GM18873 (cell line): Measurements from ENCODE around the gene USP14.

Experiments used
- ATAC-seq: cut with Tn5 transposase; IDR thresholded peaks from one replicate; pipeline ENCODE4 v1.9.1; 2021; ENCODE audit warnings: mild to moderate bottlenecking, moderate library complexity, moderate number of reproducible peaks; ENCODE audit not compliant: unreplicated experiment, low FRiP score

USP14 gene

DNA sequence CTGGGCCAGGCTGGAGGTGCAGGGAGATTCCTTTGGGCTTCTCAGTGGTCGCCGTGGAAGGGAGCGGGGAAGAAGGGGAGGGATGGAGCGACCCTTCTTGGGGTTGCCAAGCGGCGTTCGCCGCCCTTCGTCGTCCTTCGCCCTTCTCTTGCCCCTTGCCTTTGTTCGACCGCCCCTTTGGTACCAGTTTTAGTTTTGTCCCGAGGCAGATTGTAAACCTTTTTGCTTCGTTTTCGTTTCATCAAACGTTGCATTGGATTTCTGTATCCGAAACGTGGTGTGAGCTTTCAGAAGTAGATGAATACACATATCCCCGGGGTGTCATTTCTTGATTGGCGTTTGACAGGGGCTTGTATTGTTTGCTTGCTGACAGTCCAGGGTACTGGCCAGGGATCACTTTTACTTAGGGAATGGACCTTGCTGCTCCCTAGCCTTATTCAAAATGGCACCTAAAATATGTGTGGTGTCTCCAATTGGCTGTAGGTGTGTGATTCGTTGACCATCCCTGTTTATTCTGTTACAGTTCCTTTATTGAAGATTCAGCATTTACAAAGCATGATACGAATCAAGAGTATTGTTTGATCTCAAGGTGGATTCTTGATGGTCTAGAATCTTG, 788 bp downstream of the USP14 start:
- ATAC-seq: no peak

DNA sequence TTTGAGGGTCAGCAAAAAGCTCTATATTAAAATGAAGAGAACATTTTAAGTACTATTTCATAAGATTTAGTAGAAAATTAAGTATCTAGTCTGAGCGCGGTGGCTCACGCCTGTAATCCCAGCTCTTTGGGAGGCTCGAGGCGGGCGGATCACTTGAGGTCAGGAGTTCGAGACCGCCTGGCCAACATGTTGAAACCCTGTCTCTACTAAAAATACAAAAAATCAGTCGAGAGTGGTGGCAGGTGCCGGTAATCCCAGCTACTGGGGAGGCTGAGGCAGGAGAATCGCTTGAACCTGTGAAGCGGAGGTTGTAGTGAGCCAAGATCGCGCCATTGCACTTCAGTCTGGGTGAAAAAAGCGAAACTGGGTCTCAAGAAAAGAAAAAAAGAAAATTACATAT, 1.6 kb downstream of the USP14 start:
- no peak for ATAC-seq

DNA sequence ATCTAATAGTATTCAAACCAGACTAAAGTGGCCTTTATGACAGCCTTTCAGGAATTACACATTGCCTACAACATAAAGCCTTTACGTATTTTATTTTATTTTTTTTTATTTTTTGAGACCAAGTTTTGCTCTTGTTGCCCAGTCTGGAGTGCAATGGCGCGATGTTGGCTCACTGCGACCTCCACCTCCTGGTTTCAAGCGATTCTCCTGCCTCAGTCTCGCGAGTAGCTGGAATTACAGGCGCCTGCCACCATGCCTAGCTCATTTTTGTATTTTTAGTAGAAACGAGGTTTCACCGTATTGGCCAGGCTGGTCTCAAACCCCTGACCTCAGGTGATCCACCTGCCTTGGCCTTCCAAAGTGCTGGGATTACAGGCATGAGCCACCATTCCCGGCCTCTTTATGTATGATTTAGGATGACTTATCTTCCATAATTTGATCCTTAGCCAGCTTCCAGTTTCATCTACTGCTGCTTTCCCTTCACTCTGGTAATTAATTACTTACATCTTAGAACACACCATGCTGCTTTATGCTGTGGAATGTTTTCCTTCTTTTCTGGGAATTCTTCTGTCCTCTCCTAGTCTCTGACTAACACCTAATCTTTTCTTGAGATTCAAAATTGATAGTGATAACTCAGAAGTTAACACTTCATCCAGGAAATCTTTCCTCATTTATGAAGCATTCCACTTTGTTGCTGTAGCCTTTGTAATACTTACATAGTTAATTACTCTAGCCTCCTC, 2.6 kb downstream of the USP14 start:
- no peak for ATAC-seq

DNA sequence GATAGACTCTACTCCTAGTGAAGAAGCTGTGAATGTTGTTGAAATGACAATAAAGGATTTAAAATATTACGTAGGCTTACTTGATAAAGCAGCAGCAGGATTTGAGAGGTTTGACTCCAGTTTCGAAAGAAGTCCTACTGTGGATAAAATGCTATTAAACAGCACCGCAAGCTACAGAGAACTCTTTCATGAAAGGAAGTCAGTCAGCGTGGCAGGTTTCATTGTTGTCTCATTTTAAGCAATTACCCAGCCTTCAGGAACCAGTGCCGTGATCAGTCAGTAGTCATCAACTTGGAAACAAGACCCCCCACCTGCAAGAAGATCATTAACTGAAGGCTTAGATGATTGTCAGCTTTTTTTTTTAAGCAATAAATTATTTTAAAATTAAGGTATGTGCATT, 14.0 kb downstream of the USP14 start:
- no peak for ATAC-seq

DNA sequence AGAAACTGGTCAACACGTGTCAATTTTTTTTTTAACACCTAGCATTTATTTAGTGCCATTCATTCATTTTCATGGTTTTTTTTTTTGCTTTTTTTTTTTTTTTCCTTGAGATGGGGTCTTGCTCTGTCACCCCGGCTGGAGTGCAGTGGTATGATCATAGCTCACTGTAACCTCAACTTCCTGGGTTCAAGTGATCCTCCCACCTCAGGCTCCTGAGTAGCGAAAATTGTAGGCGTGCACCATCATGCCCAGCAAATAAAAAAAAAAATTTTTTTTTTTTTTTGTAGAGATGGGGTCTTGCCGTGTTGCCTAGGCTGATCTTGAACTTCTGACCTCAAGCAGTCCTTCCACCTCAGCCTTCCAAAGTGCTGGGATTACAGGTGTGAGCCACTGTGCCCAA, 21.1 kb downstream of the USP14 start:
- no peak for ATAC-seq

DNA sequence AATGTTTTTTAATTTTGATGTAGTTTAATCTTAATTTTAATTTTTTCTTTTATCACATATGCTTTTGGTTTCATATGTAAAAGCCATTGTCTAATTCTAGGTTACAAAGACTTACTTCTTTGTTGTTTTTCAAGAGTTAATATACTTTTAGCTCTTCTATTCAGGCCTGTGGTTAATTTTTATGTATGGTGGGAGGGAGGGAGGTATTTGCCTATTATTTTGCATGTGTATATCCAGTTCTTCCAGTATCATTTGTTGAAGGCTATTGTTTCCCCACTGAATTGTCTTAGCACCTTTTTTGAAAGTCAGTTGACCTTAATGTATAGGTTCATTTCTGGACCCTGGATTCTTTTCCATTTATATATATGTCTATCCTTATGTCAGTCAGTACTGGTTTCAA, 23.4 kb downstream of the USP14 start:
- no peak for ATAC-seq

DNA sequence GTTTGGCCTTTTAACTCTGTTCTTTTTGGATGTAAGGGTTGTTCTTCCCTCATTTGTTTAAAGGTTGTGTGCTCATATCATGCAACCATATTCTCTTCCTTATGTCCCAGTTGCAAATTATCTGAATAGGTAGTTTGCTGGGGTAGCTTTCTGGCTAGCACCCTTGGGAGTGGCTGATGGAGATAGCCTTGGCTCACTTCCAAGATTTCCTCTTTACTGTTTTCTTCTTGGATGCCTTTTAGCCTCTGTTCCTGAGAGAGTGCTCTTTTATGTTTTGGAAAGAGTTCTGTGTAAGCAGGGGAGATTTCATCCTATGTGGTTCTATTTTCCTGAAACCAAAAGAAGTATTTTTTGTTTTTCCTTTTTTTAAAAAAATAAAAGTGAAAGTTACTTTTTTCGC, 25.4 kb downstream of the USP14 start:
- ATAC-seq: no peak

DNA sequence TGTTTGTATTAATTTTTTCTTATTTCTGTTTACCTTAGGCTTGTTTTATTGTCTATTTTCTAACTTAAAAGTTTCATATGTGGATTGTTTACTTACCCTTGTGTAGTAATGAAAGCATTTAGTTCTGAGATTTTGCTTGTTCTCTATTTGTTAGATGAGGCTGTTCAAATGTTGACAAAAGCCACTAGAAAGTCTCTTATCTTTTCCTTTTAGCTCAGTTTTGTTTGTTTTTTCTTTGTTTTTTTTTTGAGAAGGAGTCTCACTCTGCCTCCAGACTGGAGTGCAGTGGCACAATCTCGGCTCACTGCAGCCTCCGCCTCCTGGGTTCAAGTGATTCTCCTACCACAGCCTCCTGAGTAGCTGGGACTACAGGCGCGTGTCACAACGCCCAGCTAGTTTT, 30.9 kb downstream of the USP14 start:
- no peak for ATAC-seq

DNA sequence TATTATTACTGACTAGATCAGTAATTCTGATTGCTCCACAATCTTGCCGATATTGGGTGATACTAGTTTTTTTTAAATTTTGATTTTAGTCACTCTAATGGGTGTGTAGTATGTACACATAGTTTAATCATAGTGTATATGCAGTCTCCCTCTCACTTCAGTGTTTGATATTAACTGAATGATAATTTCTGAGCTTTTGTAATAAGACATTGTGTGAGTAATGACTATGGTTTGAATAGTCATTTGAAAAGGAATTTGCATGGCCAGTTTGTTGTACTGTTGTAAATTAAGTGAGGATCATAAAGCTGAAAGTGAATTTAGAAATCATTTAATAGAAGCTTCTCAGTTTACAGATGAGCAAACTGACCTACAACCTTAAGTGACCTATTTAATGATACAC, 33.4 kb downstream of the USP14 start:
- no peak for ATAC-seq

DNA sequence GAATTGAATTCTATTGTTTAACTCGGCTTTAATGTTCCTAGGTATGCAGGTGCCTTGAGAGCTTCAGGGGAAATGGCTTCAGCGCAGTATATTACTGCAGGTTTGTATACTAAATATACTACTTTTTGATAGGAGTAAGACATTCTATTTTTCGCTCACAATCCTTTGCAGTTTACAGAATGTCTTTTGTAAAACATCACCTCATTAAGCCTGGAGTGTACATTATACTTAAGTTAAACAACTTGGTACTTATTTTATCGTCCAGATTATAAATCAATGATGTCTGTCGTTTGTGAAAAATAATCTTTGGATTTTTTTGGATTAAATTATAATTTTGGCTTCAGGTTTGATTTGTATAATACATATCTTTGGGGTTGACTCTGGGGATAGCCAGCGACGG, 34.4 kb downstream of the USP14 start:
- no peak for ATAC-seq

DNA sequence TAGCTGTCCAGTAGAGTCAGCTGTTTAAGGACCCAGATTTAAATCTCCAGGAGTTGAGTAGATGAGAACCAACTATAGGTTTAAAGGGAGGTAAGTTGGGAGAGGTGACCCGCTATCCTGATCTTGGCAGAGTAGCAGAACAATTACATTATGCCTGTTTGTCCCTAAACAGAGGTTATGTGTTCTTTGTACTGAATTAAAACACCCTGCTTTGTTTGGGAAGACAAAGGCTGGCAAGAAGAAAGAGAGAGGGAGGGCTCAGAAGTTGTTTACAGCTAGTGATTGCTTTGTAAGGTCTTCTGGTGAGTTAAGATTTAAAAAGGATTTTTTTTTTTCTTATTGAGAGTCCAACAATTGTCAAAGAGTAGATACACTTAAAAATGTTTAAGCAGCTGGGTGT, 37.3 kb downstream of the USP14 start:
- ATAC-seq: no peak

DNA sequence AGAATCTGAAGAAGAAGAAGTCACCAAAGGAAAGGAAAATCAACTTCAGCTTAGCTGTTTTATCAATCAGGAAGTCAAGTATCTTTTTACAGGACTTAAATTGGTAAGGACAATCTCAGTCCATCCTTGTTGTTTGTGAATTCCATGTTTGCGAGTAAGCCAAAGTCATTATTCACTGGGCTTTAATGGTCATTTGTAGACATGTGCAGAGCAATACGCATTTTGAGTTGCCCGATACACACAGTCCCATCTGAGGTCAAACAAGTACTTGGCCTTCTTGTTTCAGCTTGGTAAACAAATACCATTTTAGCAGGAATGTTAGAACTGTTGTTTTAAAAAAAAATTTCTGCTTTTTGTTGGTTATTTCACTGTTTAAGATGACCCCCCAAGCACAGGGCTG, 40.9 kb downstream of the USP14 start:
- ATAC-seq: no peak

DNA sequence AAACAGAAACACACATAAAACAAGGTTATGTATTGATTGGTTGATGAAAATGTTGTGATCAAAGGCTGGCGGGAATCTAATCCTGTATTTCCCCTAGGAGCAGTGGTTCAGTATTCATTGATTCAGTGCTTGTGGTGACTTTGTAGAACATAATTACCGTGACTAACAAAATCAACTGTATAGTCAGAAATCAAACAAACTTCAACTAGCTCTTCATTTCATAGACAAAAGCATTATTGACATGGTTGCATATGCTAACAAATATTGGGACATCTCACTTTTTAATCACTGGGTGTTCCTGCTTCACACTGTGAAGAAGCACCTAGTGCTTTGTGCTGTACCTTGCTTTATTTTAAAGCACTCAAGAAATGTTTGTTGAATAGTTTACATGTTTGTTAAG, 41.4 kb downstream of the USP14 start:
- ATAC-seq: no peak

DNA sequence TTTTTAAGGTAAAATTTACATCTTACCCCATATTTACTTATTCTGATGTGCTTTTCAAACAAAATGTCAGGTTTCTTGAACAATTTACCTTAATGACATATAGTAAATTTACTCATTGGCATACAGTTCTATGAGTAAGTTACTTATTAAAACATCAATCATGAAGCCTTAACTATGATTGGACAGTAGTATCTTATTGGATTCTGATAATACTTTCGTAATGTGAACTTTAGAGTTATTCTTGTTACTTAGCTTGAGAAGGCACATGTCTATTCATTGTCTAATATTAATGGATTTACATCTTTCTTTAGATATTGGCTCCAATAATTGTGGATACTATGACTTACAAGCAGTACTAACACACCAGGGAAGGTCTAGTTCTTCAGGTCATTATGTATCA, 51.7 kb downstream of the USP14 start:
- no peak for ATAC-seq

DNA sequence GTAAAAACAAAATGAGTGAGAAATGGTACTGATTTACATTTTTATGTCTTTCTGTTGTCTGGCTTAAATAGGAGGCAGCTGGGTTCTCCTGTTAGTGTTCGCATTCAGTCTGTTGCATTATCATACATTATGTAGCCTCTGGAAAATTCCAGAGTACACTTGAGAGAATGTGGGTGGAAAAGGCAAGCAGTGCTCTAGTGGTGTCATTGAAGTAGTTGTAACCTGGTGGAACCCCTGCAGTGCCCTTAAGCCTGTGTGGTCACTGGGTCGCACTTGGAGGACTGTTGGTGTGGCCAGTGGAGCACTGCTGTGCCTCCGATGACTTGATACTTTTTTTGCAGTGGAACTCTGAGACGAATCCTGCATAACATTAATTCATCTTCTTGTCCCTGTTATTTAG, 52.4 kb downstream of the USP14 start:
- no peak for ATAC-seq

DNA sequence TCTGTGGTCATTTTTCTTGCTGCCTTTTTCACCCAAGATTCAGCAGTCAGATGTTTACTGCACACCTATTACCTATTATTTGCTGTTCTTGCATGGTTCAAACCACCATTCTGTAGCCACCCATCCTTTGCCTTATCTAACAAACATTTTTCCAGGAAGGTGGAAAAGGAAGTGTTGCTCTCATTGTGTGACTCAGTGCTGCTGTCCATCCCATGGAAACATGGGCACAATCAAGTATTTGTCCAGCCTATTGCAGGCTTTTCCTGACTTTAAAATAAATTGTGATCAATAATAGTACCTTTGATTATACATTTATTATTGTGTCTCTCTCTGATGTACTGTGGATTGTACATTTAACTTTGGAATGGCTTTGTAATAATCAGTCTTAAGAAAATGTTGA, 53.2 kb downstream of the USP14 start:
- no peak for ATAC-seq

DNA sequence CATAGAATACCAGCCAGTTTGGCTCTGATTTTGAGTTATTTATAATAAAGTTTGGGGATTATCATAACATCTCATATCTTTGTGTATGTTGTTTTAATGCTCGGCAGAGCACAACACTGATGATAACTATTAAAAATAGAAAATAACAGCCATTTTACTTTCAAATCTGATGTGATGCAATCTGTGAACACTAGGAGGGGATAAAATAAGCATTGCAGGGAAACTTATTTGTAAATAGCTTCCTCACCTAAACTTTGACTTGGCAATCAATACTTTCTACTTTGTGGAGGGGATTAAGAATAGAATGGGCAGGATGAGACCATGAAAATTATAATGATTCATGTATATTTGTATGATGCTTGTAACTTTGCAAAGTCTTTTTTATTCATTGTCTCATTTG, 54.4 kb downstream of the USP14 start:
- no peak for ATAC-seq

DNA sequence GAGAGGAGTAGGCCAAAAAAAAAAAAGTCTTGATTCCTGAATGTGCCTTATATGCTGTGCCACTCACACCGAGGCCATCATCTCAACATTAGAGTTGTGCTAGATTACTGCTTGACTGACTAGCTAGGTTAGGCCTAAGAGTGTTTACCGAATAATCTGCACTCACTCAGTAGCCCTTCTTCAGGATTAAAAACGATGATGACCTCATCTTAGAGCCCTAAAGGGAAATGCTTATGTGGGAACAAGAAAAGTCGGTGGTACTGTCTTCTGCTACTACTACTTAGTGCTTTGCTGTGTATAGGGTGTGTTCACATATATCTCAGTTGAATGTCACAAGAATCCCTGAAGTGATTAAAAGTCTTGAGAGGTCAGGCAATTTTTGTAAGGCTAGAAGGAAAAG, 55.1 kb downstream of the USP14 start:
- no peak for ATAC-seq

DNA sequence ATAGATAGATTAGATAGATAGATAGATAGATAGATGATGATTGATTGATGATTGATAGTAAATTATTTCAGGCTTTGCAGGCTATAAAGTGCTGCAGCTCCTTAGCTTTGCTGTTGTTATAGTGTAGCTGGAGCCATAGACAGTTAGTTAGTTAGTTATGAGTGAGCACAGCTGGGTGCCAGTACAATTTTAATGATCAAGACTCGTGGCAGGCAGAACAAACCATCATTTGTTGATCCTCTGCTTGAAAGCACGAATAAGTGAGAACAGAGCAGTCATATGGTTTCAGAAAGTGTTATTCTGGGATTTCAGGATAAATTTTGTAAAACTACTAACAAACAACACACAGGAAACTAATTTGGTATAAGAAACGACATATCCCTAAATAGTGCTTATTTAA, 55.6 kb downstream of the USP14 start:
- ATAC-seq: no peak

DNA sequence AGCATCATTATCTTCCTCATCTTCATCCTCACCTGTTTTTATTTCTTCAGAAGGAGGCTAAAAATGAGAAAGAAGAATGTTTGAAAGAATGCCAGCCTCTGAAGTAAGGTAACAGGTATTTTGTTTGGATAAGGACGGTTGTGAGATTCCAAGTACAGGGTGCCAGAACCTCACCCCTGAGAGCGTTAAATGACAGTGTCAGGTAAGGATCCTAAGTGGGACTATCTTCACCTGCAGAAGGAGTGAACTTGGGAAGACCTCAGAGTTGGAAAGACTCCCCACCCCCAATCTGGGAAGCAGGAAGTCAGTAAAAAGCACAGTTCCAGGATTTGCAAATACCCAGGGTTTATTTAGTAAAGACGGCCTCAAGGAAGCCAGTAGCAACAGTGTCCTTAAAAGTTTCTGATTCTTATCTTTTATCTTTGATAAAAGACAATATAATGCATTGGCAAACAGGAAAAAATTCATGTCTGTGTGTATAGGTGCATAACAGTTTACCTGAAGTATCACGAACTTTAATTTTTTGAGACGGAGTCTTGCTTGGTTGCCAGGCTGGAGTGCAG, 57.2 kb downstream of the USP14 start:
- ATAC-seq: no peak

DNA sequence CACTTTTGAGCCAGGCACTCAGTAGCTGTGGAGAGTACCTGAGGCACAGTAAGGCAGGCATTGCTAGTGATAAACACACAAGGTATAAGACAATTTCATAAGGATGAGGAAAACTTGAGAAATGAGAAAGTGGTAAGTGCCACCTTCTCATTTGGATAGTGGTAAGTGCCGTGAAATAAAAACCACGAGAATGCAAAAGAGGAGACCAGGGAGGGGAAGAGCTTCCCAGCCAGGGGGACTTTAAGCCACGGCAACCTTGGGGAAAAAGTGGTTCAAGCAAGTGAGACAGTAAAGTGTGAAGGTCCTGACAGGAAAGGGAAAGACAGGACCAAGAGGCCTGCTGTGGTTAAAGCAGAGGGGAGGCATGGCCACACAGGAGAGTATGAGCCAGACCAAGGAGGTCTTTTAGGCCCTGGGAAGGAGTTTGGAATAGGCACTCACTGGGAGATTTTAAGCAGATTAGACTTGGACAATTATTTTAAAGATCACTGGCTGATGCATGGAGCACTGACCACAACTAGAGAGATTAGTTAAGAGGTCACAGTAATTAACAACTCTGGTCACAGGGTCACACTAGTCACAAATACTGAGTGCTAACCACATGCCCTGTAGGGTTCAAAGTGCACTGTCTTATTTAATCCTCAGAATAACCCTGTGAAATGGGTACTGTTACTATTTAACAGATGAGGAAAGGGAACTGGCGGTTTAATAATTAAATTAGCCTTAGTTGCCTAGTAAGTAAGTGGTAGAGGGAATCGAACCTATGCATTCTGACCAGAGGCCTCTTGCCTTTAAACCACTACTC, 59.4 kb downstream of the USP14 start:
- ATAC-seq: no peak
